Astrocyte (in vitro differentiated cells and primary cell): Measurements from ENCODE around the gene ATRN. TPM values are rescaled to one million over a fixed set of nuclear protein-coding genes. Genes with fewer than 3 reads are reported as not detected.
"Not testable (repeated sequence)": the region's sequence is repeated elsewhere in the genome, so short reads cannot be mapped to it uniquely, and the experiment has no call there.

ENCODE experiments used
- DNase-seq: peaks from one replicate; pipeline ENCODE4 v3.0.0-alpha.2; 2010; ENCODE audit warnings: low read depth
- FAIRE-seq: peaks from 2 replicates; lab custom pipeline; 2011; peaks lifted over from hg19 to GRCh38; lab: Jason Lieb, UNC
- H2AFZ ChIP-seq: 2 replicates; pipeline ENCODE4 v1.6.0; 2012; ENCODE audit warnings: low read depth, low read length, inconsistent platforms
- H3K27ac ChIP-seq: 2 replicates; pipeline ENCODE4 v1.5.1; 2011; ENCODE audit warnings: low read depth, low read length, inconsistent platforms
- H3K27me3 ChIP-seq: 2 replicates; pipeline ENCODE4 v1.6.0; 2011; ENCODE audit warnings: low read length, inconsistent platforms; ENCODE audit not compliant: insufficient read depth
- H3K36me3 ChIP-seq: 2 replicates; pipeline ENCODE4 v1.5.1; 2011; ENCODE audit warnings: low read length, inconsistent platforms; ENCODE audit not compliant: insufficient read depth
- H3K4me1 ChIP-seq: 2 replicates; pipeline ENCODE4 v1.5.1; 2011; ENCODE audit warnings: low read length, inconsistent platforms; ENCODE audit not compliant: insufficient read depth
- H3K4me2 ChIP-seq: 2 replicates; pipeline ENCODE4 v1.6.0; 2012; ENCODE audit warnings: low read length, inconsistent platforms
- H3K4me3 ChIP-seq: 2 replicates; pipeline ENCODE4 v1.5.1; 2011; ENCODE audit warnings: low read depth, mild to moderate bottlenecking, low read length, inconsistent platforms; ENCODE audit not compliant: insufficient read depth
- H3K79me2 ChIP-seq: 2 replicates; pipeline ENCODE4 v1.6.0; 2012; ENCODE audit warnings: mild to moderate bottlenecking, low read length, inconsistent platforms; ENCODE audit not compliant: insufficient read depth
- H3K9ac ChIP-seq: 2 replicates; pipeline ENCODE4 v1.6.0; 2012; ENCODE audit warnings: mild to moderate bottlenecking, low read length, inconsistent platforms
- H3K9me3 ChIP-seq: 2 replicates; pipeline ENCODE4 v1.5.1; 2012; ENCODE audit warnings: low read depth, mild to moderate bottlenecking, low read length, inconsistent platforms; ENCODE audit not compliant: insufficient read depth
- H4K20me1 ChIP-seq: 2 replicates; pipeline ENCODE4 v1.6.0; 2012; ENCODE audit warnings: low read length, inconsistent platforms; ENCODE audit not compliant: insufficient read depth
- H3K27ac Mint-ChIP-seq: one replicate; pipeline ENCODE4 v1.8.0; 2021; ENCODE audit warnings: mild to moderate bottlenecking, mixed read lengths; ENCODE audit not compliant: unreplicated experiment
- H3K27me3 Mint-ChIP-seq: one replicate; pipeline ENCODE4 v1.8.0; 2021; ENCODE audit warnings: low read depth, mixed read lengths; ENCODE audit not compliant: unreplicated experiment
- H3K36me3 Mint-ChIP-seq: one replicate; pipeline ENCODE4 v1.8.0; 2021; ENCODE audit warnings: low read depth, mixed read lengths; ENCODE audit not compliant: unreplicated experiment
- H3K4me1 Mint-ChIP-seq: one replicate; pipeline ENCODE4 v1.8.0; 2021; ENCODE audit warnings: low read depth, mixed read lengths; ENCODE audit not compliant: unreplicated experiment
- H3K4me3 Mint-ChIP-seq: one replicate; pipeline ENCODE4 v1.8.0; 2021; ENCODE audit warnings: mild to moderate bottlenecking, moderate library complexity, mixed read lengths; ENCODE audit not compliant: unreplicated experiment
- H3K9me3 Mint-ChIP-seq: one replicate; pipeline ENCODE4 v1.8.0; 2021; ENCODE audit warnings: mild to moderate bottlenecking, mixed read lengths; ENCODE audit not compliant: unreplicated experiment
- EZH2 ChIP-seq: IDR thresholded peaks from 2 replicates; pipeline ENCODE4 v1.6.1; 2012; ENCODE audit warnings: mild to moderate bottlenecking, low read length, inconsistent platforms; ENCODE audit not compliant: insufficient read depth
- total RNA-seq: library from RNA; stranded (reverse); gene quantifications from 2 replicates; pipeline ENCODE4 v1.2.1, GENCODE V29; 2021
- TF ChIP-seq, protein P1 (sequence below): IDR thresholded peaks from 2 replicates; pipeline ENCODE4 v1.5.1; 2011; ENCODE audit warnings: low read depth, mild to moderate bottlenecking, inconsistent platforms, low read length, moderate library complexity; ENCODE audit not compliant: insufficient read depth

The ATRN gene
- total RNA-seq, 1 donor from 2014 or later: 33.8 TPM

DNA sequence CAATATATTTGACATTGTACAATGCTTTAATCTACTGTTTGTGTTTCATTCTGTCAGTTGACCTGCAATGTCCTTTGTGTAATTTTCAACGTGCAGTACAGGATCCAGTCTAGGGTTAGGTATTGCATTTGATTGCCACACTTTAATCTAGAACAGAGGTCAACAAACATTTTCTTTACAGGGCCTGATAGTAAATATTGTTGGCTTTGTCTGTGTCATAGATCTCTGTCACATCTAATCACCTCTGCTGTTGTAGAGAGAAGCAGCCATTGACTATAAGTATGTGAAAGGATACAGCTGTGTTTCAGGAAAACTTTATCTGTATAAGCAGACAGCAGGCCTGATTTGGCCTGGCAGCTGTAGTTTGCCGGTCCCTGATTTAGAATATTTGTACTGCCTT lies 39.3 kb downstream of the ATRN start:
- no peaks in the 10 kb centered on the region for H3K36me3 ChIP-seq
- H3K79me2 ChIP-seq: peaks cover 10% of the 10 kb centered on the region
- no peak overlapping the region for H2AFZ ChIP-seq
- no peak overlapping the region for H3K4me2 ChIP-seq
- H3K9me3 ChIP-seq: no peaks in the 10 kb centered on the region
- Mint-ChIP-seq H3K27me3 (no peaks in the 10 kb centered on the region), H3K9me3 (no peaks in the 10 kb centered on the region), H3K4me1 (peaks cover under 1% of the 10 kb centered on the region), H3K36me3 (no peaks in the 10 kb centered on the region), H3K27ac (no peak overlapping the region), H3K4me3 (no peak overlapping the region)
- H3K9ac ChIP-seq: no peak overlapping the region
- DNase-seq: no peak
- TF ChIP-seq, protein P1, sequence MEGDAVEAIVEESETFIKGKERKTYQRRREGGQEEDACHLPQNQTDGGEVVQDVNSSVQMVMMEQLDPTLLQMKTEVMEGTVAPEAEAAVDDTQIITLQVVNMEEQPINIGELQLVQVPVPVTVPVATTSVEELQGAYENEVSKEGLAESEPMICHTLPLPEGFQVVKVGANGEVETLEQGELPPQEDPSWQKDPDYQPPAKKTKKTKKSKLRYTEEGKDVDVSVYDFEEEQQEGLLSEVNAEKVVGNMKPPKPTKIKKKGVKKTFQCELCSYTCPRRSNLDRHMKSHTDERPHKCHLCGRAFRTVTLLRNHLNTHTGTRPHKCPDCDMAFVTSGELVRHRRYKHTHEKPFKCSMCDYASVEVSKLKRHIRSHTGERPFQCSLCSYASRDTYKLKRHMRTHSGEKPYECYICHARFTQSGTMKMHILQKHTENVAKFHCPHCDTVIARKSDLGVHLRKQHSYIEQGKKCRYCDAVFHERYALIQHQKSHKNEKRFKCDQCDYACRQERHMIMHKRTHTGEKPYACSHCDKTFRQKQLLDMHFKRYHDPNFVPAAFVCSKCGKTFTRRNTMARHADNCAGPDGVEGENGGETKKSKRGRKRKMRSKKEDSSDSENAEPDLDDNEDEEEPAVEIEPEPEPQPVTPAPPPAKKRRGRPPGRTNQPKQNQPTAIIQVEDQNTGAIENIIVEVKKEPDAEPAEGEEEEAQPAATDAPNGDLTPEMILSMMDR: no peak
- no peak for TF ChIP-seq EZH2
- H3K4me3 ChIP-seq: no peak overlapping the region
- no peaks in the 10 kb centered on the region for H3K27me3 ChIP-seq
- peaks cover 18% of the 10 kb centered on the region for H4K20me1 ChIP-seq
- no peaks in the 10 kb centered on the region for H3K4me1 ChIP-seq
- no peak for FAIRE-seq
- H3K27ac ChIP-seq: no peak overlapping the region

DNA sequence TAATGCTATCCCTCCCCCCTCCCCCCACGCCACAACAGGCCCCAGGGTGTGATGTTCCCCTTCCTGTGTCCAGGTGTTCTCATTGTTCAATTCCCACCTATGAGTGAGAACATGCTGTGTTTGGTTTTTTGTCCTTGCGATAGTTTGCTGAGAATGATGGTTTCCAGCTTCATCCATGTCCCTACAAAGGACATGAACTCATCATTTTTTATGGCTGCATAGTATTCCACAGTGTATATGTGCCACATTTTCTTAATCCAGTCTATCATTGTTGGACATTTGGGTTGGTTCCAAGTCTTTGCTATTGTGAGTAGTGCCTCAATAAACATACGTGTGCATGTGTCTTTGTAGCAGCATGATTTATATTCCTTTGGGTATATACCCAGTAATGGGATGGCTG lies 41.4 kb downstream of the ATRN start:
- H2AFZ ChIP-seq, H3K27ac ChIP-seq, H3K4me3 Mint-ChIP-seq, H3K36me3 Mint-ChIP-seq, H3K79me2 ChIP-seq, DNase-seq, H3K36me3 ChIP-seq, H3K27me3 Mint-ChIP-seq, H3K4me1 ChIP-seq, H3K4me1 Mint-ChIP-seq, H3K4me2 ChIP-seq, H3K9me3 Mint-ChIP-seq, FAIRE-seq, H3K4me3 ChIP-seq, H3K9me3 ChIP-seq, H3K9ac ChIP-seq, H3K27me3 ChIP-seq, H3K27ac Mint-ChIP-seq: not testable (repeated sequence)
- peaks cover 27% of the 10 kb centered on the region for H4K20me1 ChIP-seq

DNA sequence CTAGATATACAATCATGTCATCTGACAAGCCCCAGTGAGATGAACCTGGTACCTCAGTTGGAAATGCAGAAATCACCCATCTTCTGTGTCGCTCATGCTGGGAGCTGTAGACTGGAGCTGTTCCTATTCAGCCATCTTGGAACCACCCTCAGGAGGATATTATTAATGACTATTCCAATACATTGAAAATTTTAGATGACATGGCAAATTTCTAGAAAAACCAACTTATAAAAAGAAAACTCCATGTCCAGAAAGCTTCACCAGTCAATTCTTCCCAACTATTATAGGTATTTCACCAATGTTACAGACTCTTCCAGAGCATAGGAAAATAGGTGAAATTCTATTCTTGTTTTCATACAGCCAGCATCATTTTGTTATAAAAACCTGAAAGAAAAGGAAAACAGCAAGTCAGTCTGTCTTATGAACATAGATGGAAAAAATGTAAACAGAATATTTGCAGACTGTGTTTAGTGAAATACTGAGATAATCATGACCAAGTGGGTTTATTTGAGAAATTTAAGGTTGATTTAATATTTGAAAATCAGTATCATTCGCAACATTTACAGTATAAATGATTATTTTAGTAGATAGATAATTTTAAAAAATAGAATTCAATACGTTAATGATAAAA lies 43.3 kb downstream of the ATRN start:
- Mint-ChIP-seq H3K9me3 (no peaks in the 10 kb centered on the region), H3K4me3 (no peak overlapping the region), H3K27ac (no peak overlapping the region), H3K27me3 (no peaks in the 10 kb centered on the region), H3K4me1 (peaks cover 9% of the 10 kb centered on the region), H3K36me3 (no peaks in the 10 kb centered on the region)
- H3K4me3 ChIP-seq: no peak overlapping the region
- TF ChIP-seq, protein P1: no peak
- no peak for TF ChIP-seq EZH2
- H3K36me3 ChIP-seq: no peaks in the 10 kb centered on the region
- DNase-seq (no peak), FAIRE-seq (no peak)
- H4K20me1 ChIP-seq: peaks cover 27% of the 10 kb centered on the region
- H3K4me2 ChIP-seq: no peak overlapping the region
- no peak overlapping the region for H2AFZ ChIP-seq
- no peaks in the 10 kb centered on the region for H3K4me1 ChIP-seq
- H3K27ac ChIP-seq: no peak overlapping the region
- H3K27me3 ChIP-seq: no peaks in the 10 kb centered on the region
- H3K79me2 ChIP-seq: peaks cover 6% of the 10 kb centered on the region
- no peak overlapping the region for H3K9ac ChIP-seq
- H3K9me3 ChIP-seq: no peaks in the 10 kb centered on the region
